ENCODE measurements around the gene CEMP1.

Gene CEMP1

GRCh38 chr16:2518823-2519710, 12.1 kb downstream of the CEMP1 start:
- DNase-seq: no peak

GRCh38 chr16:2517954-2518605, 13.1 kb downstream of the CEMP1 start:
- DNase-seq: no peak

GRCh38 chr16:2516391-2517240, 14.6 kb downstream of the CEMP1 start:
- DNase-seq: no peak

GRCh38 chr16:2515180-2515851, 15.9 kb downstream of the CEMP1 start:
- DNase-seq: no peak

GRCh38 chr16:2514333-2515179, 16.7 kb downstream of the CEMP1 start:
- no peak for DNase-seq

- DNase-seq: peak; percentile 87
Observed at GRCh38 chr16:2513405-2514332, 17.5 kb downstream of the CEMP1 start, which contains the start of gene ATP6V0C. ATP6V0C (plus strand) TSS chr16:2513952; CDS start chr16:2514104, 152 bp downstream.

- DNase-seq: no peak
Observed at GRCh38 chr16:2512735-2513404, 18.3 kb downstream of the CEMP1 start.

- DNase-seq: no peak
Observed at GRCh38 chr16:2511996-2512734, 19.0 kb downstream of the CEMP1 start.

GRCh38 chr16:2511128-2511800, 19.9 kb downstream of the CEMP1 start:
- no peak for DNase-seq

GRCh38 chr16:2508722-2509400, 22.3 kb downstream of the CEMP1 start:
- no peak for DNase-seq

- DNase-seq: no peak
Observed at GRCh38 chr16:2507665-2508064, 23.5 kb downstream of the CEMP1 start.

GRCh38 chr16:2507052-2507659, 24.1 kb downstream of the CEMP1 start:
- DNase-seq: no peak

- no peak for DNase-seq
Observed at GRCh38 chr16:2505695-2506094, 25.5 kb downstream of the CEMP1 start.

GRCh38 chr16:2501946-2502895, 29.0 kb downstream of the CEMP1 start:
- no peak for DNase-seq

GRCh38 chr16:2500918-2501750, 30.1 kb downstream of the CEMP1 start:
- DNase-seq: peak; percentile 72
